Measurements from ENCODE around the gene PTPRN2. TPM values are rescaled to one million over a fixed set of nuclear protein-coding genes. Genes with fewer than 3 reads are reported as not detected.

PTPRN2 gene
- total RNA-seq, 3 donors from 2014 or later, result 0.43 to 0.66 (median 0.63) TPM

GRCh38 chr7:158085741-158086695, 501.6 kb downstream of the PTPRN2 start:
- Mint-ChIP-seq H3K9me3 (peaks cover 9% of the 10 kb centered on the region), H3K36me3 (ENCODE audit: insufficient read depth) (no peaks in the 10 kb centered on the region), H3K4me3 (no peak overlapping the region), H3K4me1 (ENCODE audit: low read depth) (no peaks in the 10 kb centered on the region), H3K27me3 (ENCODE audit: low read depth) (no peaks in the 10 kb centered on the region)
- ATAC-seq (no peak), DNase-seq (no peak)

GRCh38 chr7:158084555-158084954, 503.1 kb downstream of the PTPRN2 start:
- Mint-ChIP-seq H3K27me3 (ENCODE audit: low read depth) (no peaks in the 10 kb centered on the region), H3K36me3 (ENCODE audit: insufficient read depth) (no peaks in the 10 kb centered on the region)

GRCh38 chr7:158083526-158084310, 503.9 kb downstream of the PTPRN2 start:
- no peak for DNase-seq
- no peaks in the 10 kb centered on the region for H3K36me3 Mint-ChIP-seq (ENCODE audit: insufficient read depth)
- H3K27me3 Mint-ChIP-seq (ENCODE audit: low read depth), result no peaks in the 10 kb centered on the region
- no peaks in the 10 kb centered on the region for H3K4me1 Mint-ChIP-seq (ENCODE audit: low read depth)
- no peak overlapping the region for H3K4me3 Mint-ChIP-seq
- ATAC-seq, result no peak
- H3K9me3 Mint-ChIP-seq, result peaks cover 9% of the 10 kb centered on the region

More at GRCh38 chr7:158084555-158084954, 503.1 kb downstream of the PTPRN2 start:
- Mint-ChIP-seq H3K9me3 (peaks cover 9% of the 10 kb centered on the region), H3K4me1 (ENCODE audit: low read depth) (no peaks in the 10 kb centered on the region), H3K4me3 (no peak overlapping the region)
- DNase-seq (no peak), ATAC-seq (no peak)

GRCh38 chr7:158082761-158083160, 504.9 kb downstream of the PTPRN2 start:
- Mint-ChIP-seq H3K9me3 (peaks cover 9% of the 10 kb centered on the region), H3K4me3 (no peak overlapping the region), H3K27me3 (ENCODE audit: low read depth) (no peaks in the 10 kb centered on the region), H3K4me1 (ENCODE audit: low read depth) (no peaks in the 10 kb centered on the region), H3K36me3 (ENCODE audit: insufficient read depth) (no peaks in the 10 kb centered on the region)
- ATAC-seq (no peak), DNase-seq (no peak)

GRCh38 chr7:158080899-158081445, 506.7 kb downstream of the PTPRN2 start:
- Mint-ChIP-seq H3K4me1 (ENCODE audit: low read depth) (no peaks in the 10 kb centered on the region), H3K4me3 (no peak overlapping the region), H3K36me3 (ENCODE audit: insufficient read depth) (no peaks in the 10 kb centered on the region), H3K9me3 (peaks cover 2% of the 10 kb centered on the region), H3K27me3 (ENCODE audit: low read depth) (no peaks in the 10 kb centered on the region)
- ATAC-seq, result no peak
- no peak for DNase-seq

GRCh38 chr7:158077934-158078910, 509.4 kb downstream of the PTPRN2 start:
- no peak for DNase-seq
- Mint-ChIP-seq H3K9me3 (no peaks in the 10 kb centered on the region), H3K4me3 (no peak overlapping the region), H3K27me3 (ENCODE audit: low read depth) (no peaks in the 10 kb centered on the region), H3K4me1 (ENCODE audit: low read depth) (no peaks in the 10 kb centered on the region), H3K36me3 (ENCODE audit: insufficient read depth) (no peaks in the 10 kb centered on the region)
- ATAC-seq, result no peak

GRCh38 chr7:158077151-158077840, 510.3 kb downstream of the PTPRN2 start:
- no peaks in the 10 kb centered on the region for H3K27me3 Mint-ChIP-seq (ENCODE audit: low read depth)
- DNase-seq (no peak), ATAC-seq (no peak)
- no peaks in the 10 kb centered on the region for H3K4me1 Mint-ChIP-seq (ENCODE audit: low read depth)
- H3K4me3 Mint-ChIP-seq, result no peak overlapping the region
- H3K9me3 Mint-ChIP-seq, result no peaks in the 10 kb centered on the region
- H3K36me3 Mint-ChIP-seq (ENCODE audit: insufficient read depth), result no peaks in the 10 kb centered on the region

GRCh38 chr7:158076656-158077055, 511.0 kb downstream of the PTPRN2 start:
- Mint-ChIP-seq H3K36me3 (ENCODE audit: insufficient read depth) (no peaks in the 10 kb centered on the region), H3K27me3 (ENCODE audit: low read depth) (no peaks in the 10 kb centered on the region), H3K4me3 (no peak overlapping the region), H3K9me3 (no peaks in the 10 kb centered on the region), H3K4me1 (ENCODE audit: low read depth) (no peaks in the 10 kb centered on the region)
- ATAC-seq, result no peak
- no peak for DNase-seq

GRCh38 chr7:158076215-158076614, 511.4 kb downstream of the PTPRN2 start:
- Mint-ChIP-seq H3K9me3 (no peaks in the 10 kb centered on the region), H3K4me3 (no peak overlapping the region), H3K36me3 (ENCODE audit: insufficient read depth) (no peaks in the 10 kb centered on the region), H3K27me3 (ENCODE audit: low read depth) (no peaks in the 10 kb centered on the region), H3K4me1 (ENCODE audit: low read depth) (no peaks in the 10 kb centered on the region)
- DNase-seq, result no peak
- no peak for ATAC-seq

- DNase-seq, result no peak
- Mint-ChIP-seq H3K4me3 (no peak overlapping the region), H3K4me1 (ENCODE audit: low read depth) (no peaks in the 10 kb centered on the region), H3K9me3 (no peaks in the 10 kb centered on the region), H3K36me3 (ENCODE audit: insufficient read depth) (no peaks in the 10 kb centered on the region), H3K27me3 (ENCODE audit: low read depth) (no peaks in the 10 kb centered on the region)
- no peak for ATAC-seq
Measured at GRCh38 chr7:158075633-158076001, 512.0 kb downstream of the PTPRN2 start.

GRCh38 chr7:158074896-158075632, 512.6 kb downstream of the PTPRN2 start:
- Mint-ChIP-seq H3K4me1 (ENCODE audit: low read depth) (no peaks in the 10 kb centered on the region), H3K9me3 (no peaks in the 10 kb centered on the region), H3K4me3 (no peak overlapping the region), H3K27me3 (ENCODE audit: low read depth) (no peaks in the 10 kb centered on the region), H3K36me3 (ENCODE audit: insufficient read depth) (no peaks in the 10 kb centered on the region)
- ATAC-seq (no peak), DNase-seq (no peak)

GRCh38 chr7:158073845-158074840, 513.5 kb downstream of the PTPRN2 start:
- H3K4me1 Mint-ChIP-seq (ENCODE audit: low read depth), result no peaks in the 10 kb centered on the region
- H3K9me3 Mint-ChIP-seq, result no peaks in the 10 kb centered on the region
- no peaks in the 10 kb centered on the region for H3K27me3 Mint-ChIP-seq (ENCODE audit: low read depth)
- no peak overlapping the region for H3K4me3 Mint-ChIP-seq
- DNase-seq, result no peak
- H3K36me3 Mint-ChIP-seq (ENCODE audit: insufficient read depth), result no peaks in the 10 kb centered on the region
- no peak for ATAC-seq

Data from activated T-cell treated with anti-CD3 and anti-CD28 coated beads, Interleukin-2, amount 50 U/mL, for 4 hours (primary cell).